Caco-2 (cell line): Measurements from ENCODE around the gene TCN2. TPM values are rescaled to one million over a fixed set of nuclear protein-coding genes. Genes with fewer than 3 reads are reported as not detected.

Experiments used
- BruUV-seq: library from RNA; stranded (reverse); fragments of 400-500 nt; replicated peaks from 2 replicates; lab custom pipeline; 2021; lab: Mats Ljungman, UMichigan
- CTCF ChIA-PET: fragments of 300-600 bp; sonication (Branson Sonifier 250); formaldehyde crosslinking; loops from one replicate; lab custom pipeline; 2022; ENCODE audit warnings: antibody characterized with exemption; lab: Charles Lee
- POLR2A ChIA-PET: fragments of 300-600 bp; sonication (Branson Sonifier 250); formaldehyde crosslinking; loops from one replicate; lab custom pipeline; 2022; ENCODE audit warnings: antibody characterized with exemption; lab: Charles Lee
- DNase-seq, 2 experiments: peaks; one replicate each; pipeline versions ENCODE4 v3.0.0 to v3.0.0-alpha.2; 2020 to 2022
- H3K27me3 ChIP-seq: replicated peaks from 2 replicates; pipeline ENCODE4 v1.6.0; 2011; ENCODE audit warnings: low read length; ENCODE audit not compliant: control insufficient read depth, insufficient read depth
- H3K36me3 ChIP-seq: 2 replicates; pipeline ENCODE4 v1.5.1; 2011; ENCODE audit warnings: low read length; ENCODE audit not compliant: control insufficient read depth, insufficient read depth
- H3K4me1 ChIP-seq: fragments of 250-450 bp; sonication (Bioruptor Pico); 2 replicates; pipeline ENCODE4 v1.5.1; 2020; ENCODE audit warnings: mild to moderate bottlenecking
- H3K4me3 ChIP-seq: 2 replicates; pipeline ENCODE4 v1.5.1; 2011; ENCODE audit warnings: low read depth, mild to moderate bottlenecking, control low read depth, low read length
- H3K9me3 ChIP-seq: fragments of 250-450 bp; sonication (Bioruptor Pico); 2 replicates; pipeline ENCODE4 v1.5.1; 2020; ENCODE audit warnings: mild to moderate bottlenecking, moderate library complexity
- H3K27ac Mint-ChIP-seq: one replicate; pipeline ENCODE4 v1.8.0; 2022; ENCODE audit warnings: mixed read lengths; ENCODE audit not compliant: unreplicated experiment
- H3K27me3 Mint-ChIP-seq: one replicate; pipeline ENCODE4 v1.8.0; 2022; ENCODE audit warnings: mixed read lengths; ENCODE audit not compliant: insufficient read depth, unreplicated experiment
- H3K36me3 Mint-ChIP-seq: one replicate; pipeline ENCODE4 v1.8.0; 2022; ENCODE audit warnings: mild to moderate bottlenecking, mixed read lengths; ENCODE audit not compliant: insufficient read depth, unreplicated experiment
- H3K4me1 Mint-ChIP-seq: one replicate; pipeline ENCODE4 v1.8.0; 2022; ENCODE audit warnings: low read depth, mixed read lengths; ENCODE audit not compliant: unreplicated experiment
- H3K4me3 Mint-ChIP-seq: one replicate; pipeline ENCODE4 v1.8.0; 2022; ENCODE audit warnings: mild to moderate bottlenecking, moderate library complexity, mixed read lengths; ENCODE audit not compliant: unreplicated experiment
- H3K9me3 Mint-ChIP-seq: one replicate; pipeline ENCODE4 v1.8.0; 2022; ENCODE audit warnings: mixed read lengths; ENCODE audit not compliant: unreplicated experiment
- CTCF ChIP-seq, 2 experiments: fragments of 200-600 bp in 1 of 2; IDR thresholded peaks; 1 replicate in 1 of 2; 2 replicates in 1 of 2; pipeline versions ENCODE4 v1.5.1 to v1.8.0; 2011 to 2022; ENCODE audit warnings: antibody characterized with exemption in 1 of 2, control low read depth in 1 of 2, inconsistent platforms in 1 of 2, low read depth in 1 of 2, low read length in 1 of 2, mild to moderate bottlenecking in 1 of 2, moderate library complexity in 1 of 2; ENCODE audit not compliant: insufficient read depth in 1 of 2, severe bottlenecking in 1 of 2, unreplicated experiment in 1 of 2
- intact Hi-C: fragments of 100-400 bp; cut with micrococcal nuclease; formaldehyde crosslinking; loops from one replicate; pipeline ENCODE4 v1.10.0; 2022; ENCODE audit not compliant: unreplicated experiment
- total RNA-seq: library from RNA; stranded (reverse); gene quantifications from 2 replicates; pipeline ENCODE4 v1.2.3, GENCODE V29; 2022

TCN2 gene
- total RNA-seq, 1 experiment from 2014 or later: 13.8 TPM

GRCh38 chr22:30647536-30647935 lies 40.6 kb downstream of the TCN2 start:
- TF ChIP-seq CTCF (IDR thresholded peaks at IDR 0.05; ENCODE audit: insufficient read depth in 1 of 2, low read depth in 1 of 2, low read length in 1 of 2, severe bottlenecking in 1 of 2, unreplicated experiment in 1 of 2): no peak
- Mint-ChIP-seq H3K4me1 (no peaks in the 10 kb centered on the region), H3K4me3 (no peak overlapping the region), H3K27ac (no peak overlapping the region), H3K36me3 (no peaks in the 10 kb centered on the region), H3K27me3 (no peaks in the 10 kb centered on the region), H3K9me3 (no peaks in the 10 kb centered on the region)
- intact Hi-C loops: no loop called here
- Histone ChIP-seq H3K9me3 (no peaks in the 10 kb centered on the region), H3K27me3 (no peaks in the 10 kb centered on the region), H3K4me3 (no peak overlapping the region), H3K36me3 (no peaks in the 10 kb centered on the region), H3K4me1 (no peaks in the 10 kb centered on the region)
- ChIA-PET POLR2A (no interaction called here), CTCF (no interaction called here)
- no TSS peak for BruUV-seq
- no peak for DNase-seq

GRCh38 chr22:30648825-30649224 lies 41.9 kb downstream of the TCN2 start:
- CTCF ChIA-PET: no interaction called here
- Mint-ChIP-seq H3K4me3 (no peak overlapping the region), H3K36me3 (no peaks in the 10 kb centered on the region), H3K27ac (no peak overlapping the region), H3K27me3 (no peaks in the 10 kb centered on the region), H3K9me3 (no peaks in the 10 kb centered on the region), H3K4me1 (no peaks in the 10 kb centered on the region)
- POLR2A ChIA-PET: no interaction called here
- Histone ChIP-seq H3K9me3 (no peaks in the 10 kb centered on the region), H3K36me3 (no peaks in the 10 kb centered on the region), H3K4me3 (no peak overlapping the region), H3K27me3 (no peaks in the 10 kb centered on the region), H3K4me1 (no peaks in the 10 kb centered on the region)
- TF ChIP-seq CTCF (IDR thresholded peaks at IDR 0.05; ENCODE audit: insufficient read depth in 1 of 2, low read depth in 1 of 2, low read length in 1 of 2, severe bottlenecking in 1 of 2, unreplicated experiment in 1 of 2): no peak
- BruUV-seq: no TSS peak
- no peak for DNase-seq
- intact Hi-C loops: no loop called here

- no peak overlapping the region for H3K4me3 Mint-ChIP-seq
- no peaks in the 10 kb centered on the region for H3K4me1 Mint-ChIP-seq
- intact Hi-C loops: no loop called here
- no peaks in the 10 kb centered on the region for H3K36me3 Mint-ChIP-seq
- no peaks in the 10 kb centered on the region for H3K9me3 Mint-ChIP-seq
- DNase-seq: no peak
- Histone ChIP-seq H3K27me3 (no peaks in the 10 kb centered on the region), H3K9me3 (no peaks in the 10 kb centered on the region), H3K4me3 (no peak overlapping the region), H3K36me3 (no peaks in the 10 kb centered on the region), H3K4me1 (no peaks in the 10 kb centered on the region)
- CTCF ChIA-PET: no interaction called here
- TF ChIP-seq CTCF (IDR thresholded peaks at IDR 0.05; ENCODE audit: insufficient read depth in 1 of 2, low read depth in 1 of 2, low read length in 1 of 2, severe bottlenecking in 1 of 2, unreplicated experiment in 1 of 2): no peak
- no TSS peak for BruUV-seq
- no peaks in the 10 kb centered on the region for H3K27me3 Mint-ChIP-seq
- no peak overlapping the region for H3K27ac Mint-ChIP-seq
- POLR2A ChIA-PET: no interaction called here
Measured at GRCh38 chr22:30649430-30650007, 42.5 kb downstream of the TCN2 start.
